Fibroblast of upper back skin (primary cell): ENCODE measurements around the gene SMDT1.
"Not testable (repeated sequence)": the region's sequence is repeated elsewhere in the genome, so short reads cannot be mapped to it uniquely, and the experiment has no call there.

Experiments
- DNase-seq: peaks from one replicate; pipeline ENCODE4 v3.0.0-alpha.2; 2013

Gene SMDT1

GRCh38 chr22:42112793-42113192 is 33.3 kb downstream of the SMDT1 start:
- not testable (repeated sequence) for DNase-seq

- DNase-seq = no peak
Measured at GRCh38 chr22:42114721-42115120, 35.2 kb downstream of the SMDT1 start.

GRCh38 chr22:42115420-42115830 is 35.9 kb downstream of the SMDT1 start:
- DNase-seq = not testable (repeated sequence)

DNA sequence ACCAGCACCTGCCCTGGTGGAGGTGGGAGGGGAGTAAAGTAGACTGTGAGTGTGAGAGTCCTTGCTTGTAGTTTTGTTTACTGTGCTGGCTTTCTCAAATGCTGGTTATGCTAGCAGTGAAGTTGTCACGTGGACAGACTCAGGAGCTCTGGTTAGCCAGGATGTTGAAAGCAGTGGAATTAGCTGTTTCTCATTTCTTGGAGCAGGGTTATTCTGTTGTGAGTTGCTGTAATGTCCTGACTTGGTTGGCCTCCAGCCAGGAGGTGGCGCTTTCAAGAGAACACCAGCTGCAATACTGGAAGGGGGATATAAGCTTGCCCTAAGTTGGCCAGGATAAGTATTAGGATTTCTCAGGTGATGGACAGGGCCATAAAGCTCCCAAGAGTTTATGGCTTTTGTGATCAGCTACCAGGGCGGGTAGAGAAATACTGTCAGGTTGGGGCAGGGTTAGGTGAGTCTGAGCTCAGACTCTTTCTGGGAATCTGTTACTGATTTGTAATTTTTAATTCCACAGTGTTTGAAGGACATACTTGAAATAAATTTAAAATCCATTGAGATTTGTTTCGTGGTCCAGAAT is 37.4 kb downstream of the SMDT1 start:
- DNase-seq = no peak

- DNase-seq = not testable (repeated sequence)
Measured at GRCh38 chr22:42120231-42121021, 40.9 kb downstream of the SMDT1 start.

- DNase-seq = not testable (repeated sequence)
Measured at GRCh38 chr22:42123529-42123928, 44.0 kb downstream of the SMDT1 start.

DNA sequence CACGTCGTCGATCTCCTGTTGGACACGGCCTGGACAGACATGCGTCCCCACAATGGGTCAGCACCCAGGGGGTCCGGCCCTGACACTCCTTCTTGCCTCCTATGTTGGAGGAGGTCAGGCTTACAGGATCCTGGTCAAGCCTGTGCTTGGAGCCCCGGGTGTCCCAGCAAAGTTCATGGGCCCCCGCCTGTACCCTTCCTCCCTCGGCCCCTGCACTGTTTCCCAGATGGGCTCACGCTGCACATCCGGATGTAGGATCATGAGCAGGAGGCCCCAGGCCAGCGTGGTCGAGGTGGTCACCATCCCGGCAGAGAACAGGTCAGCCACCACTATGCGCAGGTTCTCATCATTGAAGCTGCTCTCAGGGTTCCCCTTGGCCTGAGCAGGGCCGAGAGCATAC is 48.1 kb downstream of the SMDT1 start:
- no peak for DNase-seq

GRCh38 chr22:42128007-42128406 is 48.5 kb downstream of the SMDT1 start:
- DNase-seq = not testable (repeated sequence)

- DNase-seq = not testable (repeated sequence)
Measured at GRCh38 chr22:42128776-42129694, 49.5 kb downstream of the SMDT1 start.

DNA sequence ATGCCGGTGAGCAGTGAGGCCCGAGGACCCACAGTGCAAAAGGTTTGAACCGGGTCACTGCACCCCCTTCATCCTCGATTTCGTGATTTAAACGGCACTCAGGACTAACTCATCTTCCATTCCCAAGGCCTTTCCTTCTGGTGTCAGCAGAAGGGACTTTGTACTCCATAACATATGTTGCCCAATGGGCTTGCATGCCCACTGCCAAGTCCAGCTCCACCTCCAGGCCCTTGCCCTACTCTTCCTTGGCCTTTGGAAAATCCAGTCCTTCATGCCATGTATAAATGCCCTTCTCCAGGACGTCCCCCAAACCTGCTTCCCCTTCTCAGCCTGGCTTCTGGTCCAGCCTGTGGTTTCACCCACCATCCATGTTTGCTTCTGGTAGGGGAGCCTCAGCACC is 50.7 kb downstream of the SMDT1 start:
- DNase-seq = not testable (repeated sequence)

DNA sequence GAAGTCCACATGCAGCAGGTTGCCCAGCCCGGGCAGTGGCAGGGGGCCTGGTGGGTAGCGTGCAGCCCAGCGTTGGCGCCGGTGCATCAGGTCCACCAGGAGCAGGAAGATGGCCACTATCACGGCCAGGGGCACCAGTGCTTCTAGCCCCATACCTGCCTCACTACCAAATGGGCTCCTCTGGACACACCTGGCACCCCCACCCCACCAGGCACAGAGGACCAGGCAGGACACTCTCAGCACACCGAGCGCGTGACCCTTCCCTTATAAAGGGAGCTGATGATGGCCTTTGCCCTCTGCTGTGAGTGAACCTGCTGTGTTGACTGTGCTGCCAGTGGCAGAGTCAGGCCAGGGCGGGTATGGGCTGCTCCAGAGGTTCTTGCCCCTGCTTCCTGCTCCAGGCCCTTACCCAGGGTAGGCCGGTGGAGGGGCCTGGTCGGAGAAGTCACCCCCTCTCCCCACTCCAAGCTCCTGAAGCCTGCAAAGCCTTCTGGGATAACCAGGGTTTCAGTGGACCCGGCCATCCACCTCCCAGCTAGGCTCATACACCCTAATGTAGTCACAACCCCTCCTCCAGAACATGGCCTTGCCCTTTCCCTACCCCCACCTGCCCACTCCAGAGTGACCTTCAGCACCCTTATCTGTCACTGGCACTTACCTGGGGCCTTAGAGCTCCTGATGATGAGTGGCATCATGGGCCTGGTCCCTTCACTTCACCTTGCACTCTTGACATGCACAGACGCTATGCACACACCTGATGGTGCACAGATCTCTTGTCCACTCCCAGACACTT is 51.3 kb downstream of the SMDT1 start, which contains the start of gene CYP2D6:
CYP2D6 (minus strand) TSS at position 172 of the 793 bp plus-strand sequence; CDS start at position 153, 19 bp downstream.
- DNase-seq = not testable (repeated sequence)

DNA sequence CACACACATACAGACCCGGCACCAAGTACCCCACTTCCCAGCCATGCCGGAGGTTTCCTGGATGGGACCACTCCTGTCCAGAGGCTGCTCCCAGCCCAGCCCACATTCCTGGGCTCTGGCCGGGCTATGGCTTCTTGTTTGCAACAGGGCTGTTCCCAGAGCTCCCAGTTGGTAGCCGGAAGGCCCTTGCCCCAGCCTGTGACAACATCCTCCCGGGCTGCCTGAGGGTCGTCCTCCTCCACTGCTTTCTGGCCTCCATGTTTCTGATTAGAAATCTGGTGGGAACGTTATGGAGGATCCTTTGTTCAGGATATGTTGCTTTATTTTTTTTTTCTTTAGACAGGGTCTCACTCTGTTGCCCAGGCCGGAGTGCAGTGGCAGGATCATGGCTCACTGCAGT is 52.1 kb downstream of the SMDT1 start:
- DNase-seq = no peak

GRCh38 chr22:42132457-42132856 is 53.0 kb downstream of the SMDT1 start:
- no peak for DNase-seq
